ELR (cell line): ENCODE measurements around the gene RUNDC3A.
A peak's percentile ranks its signal among the peaks of the same experiment; 100 is the strongest.
"Not testable (repeated sequence)": the region's sequence is repeated elsewhere in the genome, so short reads cannot be mapped to it uniquely, and the experiment has no call there.

ENCODE experiments used
- DNase-seq: peaks from one replicate; pipeline ENCODE4 v3.0.0-alpha.2; 2015; ENCODE audit warnings: low read depth

Gene RUNDC3A

GRCh38 chr17:44343510-44344209, 35.3 kb downstream of the RUNDC3A start:
- DNase-seq: no peak

DNA sequence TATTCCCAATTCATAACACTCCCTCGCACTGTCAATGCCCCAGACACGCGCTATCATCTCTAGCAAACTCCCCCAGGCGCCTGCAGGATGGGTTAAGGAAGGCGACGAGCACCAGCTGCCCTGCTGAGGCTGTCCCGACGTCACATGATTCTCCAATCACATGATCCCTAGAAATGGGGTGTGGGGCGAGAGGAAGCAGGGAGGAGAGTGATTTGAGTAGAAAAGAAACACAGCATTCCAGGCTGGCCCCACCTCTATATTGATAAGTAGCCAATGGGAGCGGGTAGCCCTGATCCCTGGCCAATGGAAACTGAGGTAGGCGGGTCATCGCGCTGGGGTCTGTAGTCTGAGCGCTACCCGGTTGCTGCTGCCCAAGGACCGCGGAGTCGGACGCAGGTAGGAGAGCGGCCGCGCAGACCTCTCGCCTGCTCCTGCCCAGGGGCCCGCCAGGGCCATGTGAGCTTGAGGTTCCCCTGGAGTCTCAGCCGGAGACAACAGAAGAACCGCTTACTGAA, 36.6 kb downstream of the RUNDC3A start, which contains the start of gene GRN:
Gene GRN (plus strand): TSS at position 364 of the 515 bp plus-strand sequence. CDS start 3,863 bp downstream, outside the sequence.
- DNase-seq: peak; percentile 100

DNA sequence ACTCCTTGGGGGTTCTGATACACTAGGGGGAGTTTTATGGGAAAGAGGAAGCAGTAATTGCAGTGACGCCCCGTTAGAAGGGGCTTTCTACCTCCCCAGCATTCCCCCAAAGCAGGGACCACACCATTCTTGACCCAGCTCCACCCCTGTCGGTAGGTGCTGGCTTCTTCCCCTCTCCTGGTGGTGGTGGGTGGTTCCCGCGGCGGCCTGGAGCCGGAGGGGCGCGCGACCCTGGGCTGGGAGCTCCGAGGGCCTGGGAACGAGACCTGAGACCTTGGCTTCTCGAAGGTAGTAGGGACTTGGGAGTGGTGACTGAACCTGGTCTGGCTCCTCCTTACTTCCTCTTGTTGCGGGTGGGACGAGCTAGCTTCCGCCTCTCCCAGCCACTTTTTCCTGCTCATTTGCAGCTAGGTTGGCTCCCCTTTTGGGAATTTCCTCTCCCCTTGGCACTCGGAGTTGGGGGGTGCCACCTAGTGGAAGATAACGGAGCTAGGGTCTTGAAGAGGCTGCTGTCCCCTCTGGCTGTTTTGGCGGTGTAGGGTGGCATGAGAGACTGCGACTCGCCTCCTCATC, 37.1 kb downstream of the RUNDC3A start:
- DNase-seq: peak; percentile 86

DNA sequence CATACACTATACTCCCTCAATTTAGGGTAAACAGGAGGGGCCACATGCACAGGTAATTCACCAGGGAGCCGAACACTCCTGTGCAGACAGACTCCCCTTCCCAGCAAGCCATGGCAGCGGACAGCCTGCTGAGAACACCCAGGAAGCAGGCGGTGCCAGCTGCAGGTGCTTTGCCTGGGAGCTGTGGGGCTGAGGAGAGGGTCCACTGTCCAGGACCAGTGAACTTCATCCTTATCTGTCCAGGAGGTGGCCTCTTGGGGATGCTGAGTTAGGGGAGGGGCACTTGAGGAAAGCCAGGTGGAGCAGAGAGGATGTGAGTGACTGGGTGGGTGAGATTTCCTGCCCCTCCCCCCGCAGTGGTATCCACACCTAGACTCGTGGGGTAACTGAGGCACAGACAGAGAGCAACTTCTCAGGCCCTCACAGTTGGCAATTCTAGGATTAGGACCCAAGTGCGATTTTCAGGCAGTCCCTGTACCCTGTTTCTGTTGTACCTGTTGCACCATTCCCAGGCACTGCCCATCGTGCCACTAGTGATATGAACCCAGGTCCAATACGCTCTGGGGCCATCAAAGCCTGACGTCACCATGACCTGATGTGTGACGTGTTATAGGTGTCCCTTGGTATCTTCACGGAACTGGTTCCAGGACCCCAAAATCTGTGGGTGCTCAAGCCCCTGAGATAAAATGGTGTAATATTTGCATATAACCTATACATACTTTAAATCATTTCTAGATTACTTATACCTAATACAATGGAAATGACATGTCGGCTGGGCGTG, 37.9 kb downstream of the RUNDC3A start:
- no peak for DNase-seq

DNA sequence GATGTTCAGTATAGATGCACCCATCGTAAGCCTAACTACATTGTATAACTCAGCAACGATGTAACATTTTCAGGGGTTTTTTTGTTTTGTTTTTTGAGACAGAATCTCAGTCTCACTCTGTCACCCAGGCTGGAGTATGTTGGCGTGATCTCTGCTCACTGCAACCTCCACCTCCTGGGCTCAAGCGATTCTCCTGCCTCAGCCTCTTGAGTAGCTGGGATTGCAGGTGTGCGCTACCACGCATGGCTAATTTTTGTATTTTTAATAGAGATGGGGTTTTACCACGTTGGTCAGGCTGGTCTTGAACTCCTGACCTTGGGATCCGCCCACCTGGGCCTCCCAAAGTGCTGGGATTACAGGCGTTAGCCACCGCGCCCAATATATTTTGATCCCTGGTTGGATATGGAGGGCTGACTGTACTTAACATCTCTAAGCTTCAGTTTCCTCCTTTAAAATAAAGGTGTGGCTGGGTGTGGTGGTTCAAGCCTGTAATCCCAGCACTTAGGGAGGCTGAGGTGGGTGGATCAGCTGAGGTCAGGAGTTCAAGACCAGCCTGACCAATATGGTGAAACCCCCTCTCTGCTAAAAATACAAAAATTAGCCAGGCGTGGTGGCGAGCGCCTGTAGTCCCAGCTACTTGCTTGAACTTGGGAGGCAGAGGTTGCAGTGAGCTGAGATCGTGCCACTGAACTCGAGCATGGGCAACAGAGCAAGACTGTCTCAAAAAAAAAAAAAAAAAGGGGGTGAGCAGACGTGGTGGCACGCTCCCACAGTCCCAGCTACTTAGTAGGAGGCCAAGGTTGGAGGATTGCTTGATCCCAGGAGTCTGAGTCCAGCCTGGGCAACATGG, 39.0 kb downstream of the RUNDC3A start:
- DNase-seq: not testable (repeated sequence)

DNA sequence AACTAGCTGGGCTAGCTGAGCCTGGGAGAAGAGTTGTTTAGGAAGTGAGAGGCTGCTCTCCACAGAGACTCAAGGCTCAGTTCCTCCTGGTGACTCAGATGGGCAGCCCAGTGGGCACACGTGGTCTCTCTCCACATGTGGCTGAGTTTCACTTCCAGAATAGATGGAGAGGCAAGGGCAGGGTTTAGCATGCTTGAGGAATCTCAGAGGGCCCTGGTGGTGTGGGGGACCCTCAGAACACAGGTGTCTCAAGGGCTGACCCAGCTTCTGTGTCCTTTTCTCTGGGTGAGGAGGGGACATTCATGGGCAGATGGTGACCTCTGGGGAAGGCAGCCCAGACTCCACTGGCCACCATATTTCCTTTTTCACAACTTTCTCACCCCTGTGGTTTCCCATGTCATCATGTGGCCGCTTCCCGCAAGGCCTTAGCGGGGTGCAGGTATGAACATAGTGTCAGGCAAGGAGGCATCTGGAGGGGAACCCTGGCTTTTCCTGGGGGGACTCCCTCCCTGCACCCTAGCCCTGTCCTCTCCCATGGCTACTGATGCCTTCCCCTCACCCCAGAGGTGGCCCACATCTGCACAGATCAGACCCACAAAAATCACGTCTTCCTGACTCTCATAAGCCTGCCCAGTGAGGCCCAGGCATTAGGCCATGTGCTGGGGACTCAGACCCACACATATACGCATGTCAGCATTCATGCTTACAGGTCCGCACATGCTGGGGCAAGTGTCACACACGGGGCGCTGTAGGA, 40.0 kb downstream of the RUNDC3A start:
- DNase-seq: peak; percentile 78

- DNase-seq: no peak
Measured at GRCh38 chr17:44348988-44349364, 40.6 kb downstream of the RUNDC3A start.

GRCh38 chr17:44349553-44350070, 41.2 kb downstream of the RUNDC3A start:
- no peak for DNase-seq

GRCh38 chr17:44350733-44351226, 42.4 kb downstream of the RUNDC3A start:
- DNase-seq: peak; percentile 74

GRCh38 chr17:44351464-44351863, 43.1 kb downstream of the RUNDC3A start:
- DNase-seq: no peak

- DNase-seq: no peak
Measured at GRCh38 chr17:44351961-44352827, 43.8 kb downstream of the RUNDC3A start.

GRCh38 chr17:44352828-44353671, 44.6 kb downstream of the RUNDC3A start:
- DNase-seq: no peak

DNA sequence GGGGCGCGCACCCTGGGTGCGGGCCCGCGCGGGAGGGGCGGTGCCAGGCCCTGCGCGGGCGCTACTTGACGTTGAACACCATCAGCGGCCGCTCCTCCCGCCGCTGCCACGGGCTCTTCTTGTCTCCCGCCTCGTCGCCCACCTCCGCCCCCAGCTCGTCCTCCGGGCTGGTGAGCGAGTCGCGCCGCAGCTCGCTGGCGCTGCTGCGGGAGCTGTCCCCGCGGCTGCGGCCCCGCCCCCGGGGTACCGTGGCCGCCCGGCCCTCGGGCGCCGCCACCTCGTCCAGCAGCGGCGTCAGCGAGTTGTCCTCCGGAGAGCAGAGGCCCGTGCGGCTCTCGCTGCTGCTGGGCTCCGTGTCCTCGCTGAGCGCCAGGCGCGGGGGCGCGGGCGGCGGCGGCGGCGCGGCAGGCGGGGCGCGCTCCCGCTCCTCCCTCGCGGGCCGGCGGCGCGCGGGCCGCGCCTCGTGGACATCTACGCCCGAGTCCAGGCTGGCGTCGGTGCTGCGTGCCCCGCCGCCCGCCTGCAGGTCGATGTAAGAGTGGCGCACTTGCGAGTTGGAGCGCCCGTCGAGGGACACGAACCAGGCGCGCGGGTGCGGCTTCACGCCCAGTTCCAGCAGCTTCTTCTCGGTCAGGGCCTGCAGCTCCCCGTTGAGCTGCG, 45.4 kb downstream of the RUNDC3A start:
- DNase-seq: peak; percentile 22

GRCh38 chr17:44354582-44355561, 46.5 kb downstream of the RUNDC3A start:
- no peak for DNase-seq

DNA sequence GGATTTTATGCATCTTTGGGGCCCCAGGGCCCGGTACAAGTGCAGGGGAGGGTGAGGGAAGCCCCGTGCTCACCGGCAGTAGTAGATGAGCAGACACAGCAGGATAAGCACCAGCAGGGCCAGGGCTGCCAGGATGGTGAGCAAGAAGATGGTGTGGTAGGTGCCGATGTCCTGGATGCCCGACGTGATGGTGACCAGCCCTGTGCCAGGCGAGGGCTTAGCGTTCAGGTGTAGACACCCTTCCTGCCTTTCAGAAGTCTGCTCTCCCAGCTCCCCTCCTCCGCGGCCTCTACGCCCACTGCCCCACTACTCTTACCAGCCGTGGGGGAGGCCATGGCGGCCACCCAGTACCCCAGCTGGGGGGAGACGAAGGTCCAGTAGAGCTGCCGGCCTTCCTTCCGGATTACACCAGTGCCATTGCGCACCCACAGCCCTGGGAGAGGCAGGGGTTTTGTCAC, 47.3 kb downstream of the RUNDC3A start:
- DNase-seq: no peak

DNA sequence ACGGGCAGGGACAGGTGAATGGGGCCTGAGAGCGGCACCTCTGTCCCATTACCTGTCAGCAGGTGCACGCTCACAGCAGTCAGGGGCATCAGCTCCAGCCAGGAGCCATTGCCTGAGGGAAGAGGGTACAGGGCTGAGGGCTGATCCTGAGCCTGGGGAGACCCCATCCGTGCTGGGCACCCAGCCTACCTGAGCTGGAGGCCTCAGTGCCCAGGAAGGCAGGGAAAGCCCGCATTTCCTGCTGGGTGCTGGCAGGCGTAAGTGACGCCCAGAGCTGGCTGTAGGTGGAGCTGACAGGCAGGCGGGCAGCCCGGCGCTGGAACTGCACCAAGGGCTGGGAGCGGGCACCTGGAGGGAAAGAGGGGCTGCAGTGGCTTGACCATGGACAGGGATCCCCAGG, 47.8 kb downstream of the RUNDC3A start:
- DNase-seq: no peak

DNA sequence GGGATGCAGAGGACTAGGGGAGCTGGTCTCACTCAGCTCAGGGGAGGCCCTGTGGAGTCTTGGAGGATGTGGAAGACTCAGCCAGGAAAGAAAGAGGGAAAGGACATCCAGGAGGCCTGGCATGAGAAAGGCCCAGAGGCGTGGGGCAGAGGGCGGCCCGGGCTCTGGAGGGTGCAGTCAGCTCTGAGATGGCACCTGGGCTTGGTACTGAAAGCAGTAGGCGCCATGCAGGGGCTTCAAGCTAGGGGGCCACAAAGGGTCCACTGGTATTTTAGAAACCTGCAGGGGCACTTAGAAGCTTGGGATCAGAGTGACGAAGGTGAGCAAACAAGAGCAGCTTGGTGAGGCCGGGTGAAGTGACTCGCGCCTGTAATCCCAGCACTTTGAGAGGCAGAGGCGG, 49.7 kb downstream of the RUNDC3A start:
- no peak for DNase-seq
